Thoracic aorta (tissue), 2 donors: ENCODE results near the gene GNRHR. TPM values are rescaled to one million over a fixed set of nuclear protein-coding genes. Genes with fewer than 3 reads are reported as not detected.
"Not testable (repeated sequence)": the region's sequence is repeated elsewhere in the genome, so short reads cannot be mapped to it uniquely, and the experiment has no call there.

Experiments used
- ATAC-seq: fragments of 150-250 bp; one replicate; pipeline ENCODE4 v1.8.0; 2017; ENCODE audit warnings: low read depth; ENCODE audit not compliant: insufficient number of reproducible peaks, low FRiP score
- DNase-seq: peaks from one replicate; pipeline ENCODE4 v3.0.0-alpha.2; 2020; ENCODE audit warnings: low spot score
- H3K27ac ChIP-seq, 2 donors: fragments of 200-600 bp; sonication (generic); 1 replicate in 1 of 2; 2 replicates in 1 of 2; pipeline ENCODE4 v1.5.1; 2016; ENCODE audit warnings: mild to moderate bottlenecking in 2 of 2, moderate library complexity in 2 of 2
- H3K27me3 ChIP-seq: fragments of 200-600 bp; sonication (generic); replicated peaks from 2 replicates; pipeline ENCODE4 v1.6.0; 2016; ENCODE audit warnings: mild to moderate bottlenecking; ENCODE audit not compliant: insufficient read depth
- H3K36me3 ChIP-seq: fragments of 200-600 bp; sonication (generic); one replicate; pipeline ENCODE4 v1.5.1; 2016
- H3K4me1 ChIP-seq, 2 donors: fragments of 200-600 bp; sonication (generic); 1 replicate in 1 of 2; 2 replicates in 1 of 2; pipeline versions ENCODE4 v1.5.1 to v1.6.0; 2016; ENCODE audit warnings: low read depth in 2 of 2, mild to moderate bottlenecking in 1 of 2; ENCODE audit not compliant: control insufficient read depth in 1 of 2
- H3K4me3 ChIP-seq: fragments of 200-600 bp; sonication (generic); 2 replicates; pipeline ENCODE4 v1.5.1; 2016; ENCODE audit warnings: mild to moderate bottlenecking
- H3K9me3 ChIP-seq: fragments of 200-600 bp; sonication (generic); 2 replicates; pipeline ENCODE4 v1.5.1; 2016
- CTCF ChIP-seq: fragments of 200-600 bp; sonication (generic); IDR thresholded peaks from one replicate; pipeline ENCODE4 v1.5.1; 2019; ENCODE audit warnings: antibody characterized with exemption
- total RNA-seq, 2 donors: library from RNA; depleted of rRNA; stranded (reverse); fragments of >200 nt; gene quantifications; one replicate each; pipeline versions ENCODE4 v1.1.0 to v1.2.3, GENCODE V29; 2016

GNRHR gene
- total RNA-seq, 2 donors from 2014 or later = not detected

GRCh38 chr4:67764183-67764582, 10.0 kb upstream of the GNRHR start:
- H3K27me3 ChIP-seq = no peaks in the 10 kb centered on the region
- H3K4me1 ChIP-seq = no peaks in the 10 kb centered on the region
- H3K4me3 ChIP-seq = no peak overlapping the region
- H3K27ac ChIP-seq = no peak overlapping the region
- no peak for TF ChIP-seq CTCF
- no peaks in the 10 kb centered on the region for H3K36me3 ChIP-seq
- no peak for DNase-seq
- no peaks in the 10 kb centered on the region for H3K9me3 ChIP-seq
- ATAC-seq = no peak

GRCh38 chr4:67762086-67762485, 7.9 kb upstream of the GNRHR start:
- no peak overlapping the region for H3K4me3 ChIP-seq
- no peak for ATAC-seq
- H3K36me3 ChIP-seq = no peaks in the 10 kb centered on the region
- H3K9me3 ChIP-seq = no peaks in the 10 kb centered on the region
- no peaks in the 10 kb centered on the region for H3K27me3 ChIP-seq
- no peak for DNase-seq
- TF ChIP-seq CTCF = no peak
- H3K27ac ChIP-seq = no peak overlapping the region
- H3K4me1 ChIP-seq = no peaks in the 10 kb centered on the region

- not testable (repeated sequence) for H3K36me3 ChIP-seq, ATAC-seq, H3K9me3 ChIP-seq, DNase-seq, H3K4me3 ChIP-seq, H3K4me1 ChIP-seq, H3K27ac ChIP-seq, H3K27me3 ChIP-seq
These were observed 2.8 kb upstream of the GNRHR start for GRCh38 chr4:67756991-67757390.

- no peak for TF ChIP-seq CTCF
- no peaks in the 10 kb centered on the region for H3K36me3 ChIP-seq
- DNase-seq (no peak), ATAC-seq (no peak)
- H3K4me3 ChIP-seq = no peak overlapping the region
- no peaks in the 10 kb centered on the region for H3K9me3 ChIP-seq
- H3K27ac ChIP-seq = no peak overlapping the region
- H3K27me3 ChIP-seq = no peaks in the 10 kb centered on the region
- no peaks in the 10 kb centered on the region for H3K4me1 ChIP-seq
These were observed 1.8 kb upstream of the GNRHR start for GRCh38 chr4:67755974-67756373.

GRCh38 chr4:67751260-67751659, 2.9 kb downstream of the GNRHR start:
- no peak for TF ChIP-seq CTCF
- ATAC-seq = no peak
- Histone ChIP-seq H3K36me3 (no peaks in the 10 kb centered on the region), H3K4me1 (peaks cover 0 to 5% of the 10 kb centered on the region in 2 donors), H3K4me3 (no peak overlapping the region), H3K27ac (no peak overlapping the region), H3K9me3 (no peaks in the 10 kb centered on the region), H3K27me3 (no peaks in the 10 kb centered on the region)
- no peak for DNase-seq

GRCh38 chr4:67750691-67751090, 3.5 kb downstream of the GNRHR start:
- Histone ChIP-seq H3K36me3 (no peaks in the 10 kb centered on the region), H3K27me3 (no peaks in the 10 kb centered on the region), H3K9me3 (no peaks in the 10 kb centered on the region), H3K4me1 (peaks cover 0 to 5% of the 10 kb centered on the region in 2 donors), H3K4me3 (no peak overlapping the region), H3K27ac (no peak overlapping the region)
- DNase-seq (no peak), ATAC-seq (no peak)
- TF ChIP-seq CTCF = no peak
